H9 (cell line): ENCODE measurements around the gene SEMA6A. TPM values are rescaled to one million over a fixed set of nuclear protein-coding genes. Genes with fewer than 3 reads are reported as not detected.

Experiments used
- DNase-seq: peaks from one replicate; pipeline ENCODE4 v3.0.0-alpha.2; 2017
- H2AFZ ChIP-seq: one replicate; pipeline ENCODE4 v1.6.1; 2013; ENCODE audit warnings: mild to moderate bottlenecking, low read length, control low read depth, moderate library complexity
- H2AK5ac ChIP-seq: 2 replicates; pipeline ENCODE4 v1.6.1; 2013; ENCODE audit warnings: low read length, control low read depth, mixed read lengths; ENCODE audit not compliant: insufficient read length
- H2BK120ac ChIP-seq: one replicate; pipeline ENCODE4 v1.6.1; 2013; ENCODE audit warnings: low read depth, mild to moderate bottlenecking, low read length, control low read depth, inconsistent platforms; ENCODE audit not compliant: poor library complexity, severe bottlenecking
- H2BK12ac ChIP-seq: 2 replicates; pipeline ENCODE4 v1.6.1; 2013; ENCODE audit warnings: low read length, control low read depth, mixed read lengths, low read depth; ENCODE audit not compliant: insufficient read length
- H2BK15ac ChIP-seq: 2 replicates; pipeline ENCODE4 v1.6.1; 2013; ENCODE audit warnings: low read depth, low read length, control low read depth
- H2BK20ac ChIP-seq: one replicate; pipeline ENCODE4 v1.6.1; 2013; ENCODE audit warnings: low read depth, mild to moderate bottlenecking, low read length, control low read depth, inconsistent platforms; ENCODE audit not compliant: poor library complexity, severe bottlenecking
- H2BK5ac ChIP-seq: 2 replicates; pipeline ENCODE4 v1.6.1; 2013; ENCODE audit warnings: low read length, control low read depth, mixed read lengths; ENCODE audit not compliant: insufficient read length
- H3K14ac ChIP-seq: 2 replicates; pipeline ENCODE4 v1.6.1; 2013; ENCODE audit warnings: low read length, control low read depth; ENCODE audit not compliant: insufficient read depth
- H3K18ac ChIP-seq: 2 replicates; pipeline ENCODE4 v1.6.1; 2013; ENCODE audit warnings: low read depth, mild to moderate bottlenecking, mixed read lengths, low read length, control low read depth; ENCODE audit not compliant: insufficient read length
- H3K23ac ChIP-seq: 2 replicates; pipeline ENCODE4 v1.6.1; 2013; ENCODE audit warnings: low read length, control low read depth, mixed read lengths, low read depth; ENCODE audit not compliant: insufficient read length
- H3K23me2 ChIP-seq: 2 replicates; pipeline ENCODE4 v1.6.1; 2013; ENCODE audit warnings: low read depth, mild to moderate bottlenecking, mixed read lengths, low read length, control low read depth; ENCODE audit not compliant: insufficient read length, poor library complexity, severe bottlenecking
- H3K27ac ChIP-seq: 2 replicates; pipeline ENCODE4 v1.5.1; 2013; ENCODE audit warnings: low read length, control low read depth, mixed read lengths, low read depth; ENCODE audit not compliant: insufficient read length
- H3K27me3 ChIP-seq: 2 replicates; pipeline ENCODE4 v1.6.1; 2013; ENCODE audit warnings: low read length, control low read depth, inconsistent platforms; ENCODE audit not compliant: insufficient read depth
- H3K4ac ChIP-seq: 2 replicates; pipeline ENCODE4 v1.6.1; 2013; ENCODE audit warnings: low read depth, mild to moderate bottlenecking, control low read depth, inconsistent platforms, low read length, moderate library complexity
- H3K4me1 ChIP-seq: 2 replicates; pipeline ENCODE4 v1.6.1; 2013; ENCODE audit warnings: low read length, control low read depth, inconsistent platforms; ENCODE audit not compliant: insufficient read depth
- H3K4me2 ChIP-seq: 2 replicates; pipeline ENCODE4 v1.6.1; 2013; ENCODE audit warnings: low read length, control low read depth, mixed read lengths; ENCODE audit not compliant: insufficient read length, insufficient read depth
- H3K56ac ChIP-seq: 2 replicates; pipeline ENCODE4 v1.6.1; 2013; ENCODE audit warnings: low read depth, mild to moderate bottlenecking, mixed read lengths, low read length, control low read depth; ENCODE audit not compliant: insufficient read length
- H3K79me1 ChIP-seq: 2 replicates; pipeline ENCODE4 v1.6.1; 2013; ENCODE audit warnings: low read depth, mild to moderate bottlenecking, moderate library complexity, low read length, control low read depth, inconsistent platforms; ENCODE audit not compliant: insufficient read depth, poor library complexity, severe bottlenecking
- H3K79me2 ChIP-seq: 2 replicates; pipeline ENCODE4 v1.6.1; 2013; ENCODE audit warnings: low read length, control low read depth, inconsistent platforms; ENCODE audit not compliant: insufficient read depth
- H3K9ac ChIP-seq: 2 replicates; pipeline ENCODE4 v1.6.1; 2013; ENCODE audit warnings: low read length, control low read depth, mixed read lengths; ENCODE audit not compliant: insufficient read length; ENCODE audit errors: extremely low read depth
- H3K9me3 ChIP-seq: one replicate; pipeline ENCODE4 v1.6.1; 2013; ENCODE audit warnings: low read depth, low read length, inconsistent platforms; ENCODE audit not compliant: control insufficient read depth
- H3T11ph ChIP-seq: one replicate; pipeline ENCODE4 v1.6.1; 2013; ENCODE audit warnings: mild to moderate bottlenecking, low read length, control low read depth, inconsistent platforms
- H4K20me1 ChIP-seq: one replicate; pipeline ENCODE4 v1.6.1; 2013; ENCODE audit not compliant: control insufficient read depth, insufficient read length, insufficient read depth
- H4K5ac ChIP-seq: 2 replicates; pipeline ENCODE4 v1.6.1; 2013; ENCODE audit warnings: low read depth, mild to moderate bottlenecking, mixed read lengths, low read length, control low read depth; ENCODE audit not compliant: insufficient read length
- H4K8ac ChIP-seq: replicated peaks from 2 replicates; pipeline ENCODE4 v1.6.1; 2013; ENCODE audit warnings: low read length, control low read depth, mixed read lengths, low read depth; ENCODE audit not compliant: insufficient read length
- H4K91ac ChIP-seq: 2 replicates; pipeline ENCODE4 v1.6.1; 2013; ENCODE audit warnings: low read depth, mild to moderate bottlenecking, moderate library complexity, mixed read lengths, low read length, control low read depth; ENCODE audit not compliant: insufficient read length
- H3K27ac Mint-ChIP-seq, 3 experiments: 2 replicates in 2 of 3; 3 replicates in 1 of 3; pipeline ENCODE4 v1.8.0; 2020 to 2021; ENCODE audit warnings: mixed read lengths in 3 of 3, mild to moderate bottlenecking in 1 of 3, moderate library complexity in 1 of 3
- H3K27me3 Mint-ChIP-seq: 2 replicates; pipeline ENCODE4 v1.8.0; 2021; ENCODE audit warnings: low read depth, mild to moderate bottlenecking, moderate library complexity, mixed read lengths
- H3K36me3 Mint-ChIP-seq, 3 experiments: 2 replicates in 2 of 3; 3 replicates in 1 of 3; pipeline ENCODE4 v1.8.0; 2020 to 2021; ENCODE audit warnings: low read depth in 3 of 3, mixed read lengths in 3 of 3; ENCODE audit not compliant: insufficient read depth in 1 of 3
- H3K4me1 Mint-ChIP-seq, 2 experiments: 2 replicates each; pipeline ENCODE4 v1.8.0; 2020; ENCODE audit warnings: mixed read lengths in 2 of 2
- H3K4me3 Mint-ChIP-seq, 2 experiments: 2 replicates in 1 of 2; 3 replicates in 1 of 2; pipeline ENCODE4 v1.8.0; 2020 to 2021; ENCODE audit warnings: mild to moderate bottlenecking in 2 of 2, mixed read lengths in 2 of 2, moderate library complexity in 1 of 2
- H3K9me3 Mint-ChIP-seq, 2 experiments: 2 replicates in 1 of 2; 3 replicates in 1 of 2; pipeline ENCODE4 v1.8.0; 2020; ENCODE audit warnings: mild to moderate bottlenecking in 2 of 2, mixed read lengths in 2 of 2, moderate library complexity in 1 of 2
- WGBS: extraction: QIAGEN DNeasy Blood & Tissue Kit; methylation state at CpG from one replicate; pipeline ENCODE4 v1.1.7; 2013; ENCODE audit warnings: missing lambda C conversion rate, low lambda C conversion rate, mixed read lengths; ENCODE audit not compliant: insufficient read length; ENCODE audit errors: extremely low coverage; 5-methylcytosine and 5-hydroxymethylcytosine counted together
- total RNA-seq: library from RNA; stranded (reverse); gene quantifications from 2 replicates; pipeline ENCODE4 v1.2.1, GENCODE V29; 2021
- TF ChIP-seq, protein P1 (sequence below): fragments of 200-600 bp; sonication (generic); conservative IDR thresholded peaks from 3 replicates; pipeline ENCODE4 v1.8.0; 2021; ENCODE audit warnings: antibody characterized with exemption, mild to moderate bottlenecking

The SEMA6A gene
- total RNA-seq, 1 experiment from 2014 or later = 354 TPM

GRCh38 chr5:116514421-116514970 lies 60.1 kb downstream of the SEMA6A start:
- peaks cover 5% of the 10 kb centered on the region for H4K20me1 ChIP-seq
- H3K27ac Mint-ChIP-seq = peak overlapping the region in 2 of 3 experiments; percentile 58 to 72; a peak in 3 of 7 replicates

More at GRCh38 chr5:116514421-116514970, 60.1 kb downstream of the SEMA6A start:
- Histone ChIP-seq H3K4me1 (peaks cover 19% of the 10 kb centered on the region), H2BK15ac (no peak overlapping the region), H2BK5ac (no peak overlapping the region), H3K18ac (no peak overlapping the region), H3T11ph (no peak overlapping the region), H2BK20ac (no peak overlapping the region), H3K9ac (no peak overlapping the region), H4K91ac (no peak overlapping the region), H2AFZ (no peak overlapping the region), H4K8ac (no peak overlapping the region), H3K4ac (no peak overlapping the region), H3K56ac (no peak overlapping the region), H2AK5ac (no peak overlapping the region), H3K14ac (no peak overlapping the region), H3K79me1 (peaks cover 2% of the 10 kb centered on the region), H3K9me3 (no peaks in the 10 kb centered on the region), H4K5ac (no peak overlapping the region), H3K79me2 (peaks cover 98% of the 10 kb centered on the region), H3K23ac (no peak overlapping the region), H2BK12ac (no peak overlapping the region), H2BK120ac (no peak overlapping the region), H3K4me2 (no peak overlapping the region), H3K27me3 (no peaks in the 10 kb centered on the region), H3K27ac (no peak overlapping the region), H3K23me2 (no peaks in the 10 kb centered on the region)
- WGBS = no CpG with 5 or more reads among the region's 2 CpGs
- TF ChIP-seq, protein P1, sequence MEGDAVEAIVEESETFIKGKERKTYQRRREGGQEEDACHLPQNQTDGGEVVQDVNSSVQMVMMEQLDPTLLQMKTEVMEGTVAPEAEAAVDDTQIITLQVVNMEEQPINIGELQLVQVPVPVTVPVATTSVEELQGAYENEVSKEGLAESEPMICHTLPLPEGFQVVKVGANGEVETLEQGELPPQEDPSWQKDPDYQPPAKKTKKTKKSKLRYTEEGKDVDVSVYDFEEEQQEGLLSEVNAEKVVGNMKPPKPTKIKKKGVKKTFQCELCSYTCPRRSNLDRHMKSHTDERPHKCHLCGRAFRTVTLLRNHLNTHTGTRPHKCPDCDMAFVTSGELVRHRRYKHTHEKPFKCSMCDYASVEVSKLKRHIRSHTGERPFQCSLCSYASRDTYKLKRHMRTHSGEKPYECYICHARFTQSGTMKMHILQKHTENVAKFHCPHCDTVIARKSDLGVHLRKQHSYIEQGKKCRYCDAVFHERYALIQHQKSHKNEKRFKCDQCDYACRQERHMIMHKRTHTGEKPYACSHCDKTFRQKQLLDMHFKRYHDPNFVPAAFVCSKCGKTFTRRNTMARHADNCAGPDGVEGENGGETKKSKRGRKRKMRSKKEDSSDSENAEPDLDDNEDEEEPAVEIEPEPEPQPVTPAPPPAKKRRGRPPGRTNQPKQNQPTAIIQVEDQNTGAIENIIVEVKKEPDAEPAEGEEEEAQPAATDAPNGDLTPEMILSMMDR = no peak
- Mint-ChIP-seq H3K36me3 (peaks cover 5 to 25% (median 11%) of the 10 kb centered on the region in 3 experiments; a peak in 4 of 7 replicates), H3K9me3 (no peaks in the 10 kb centered on the region), H3K4me1 (peaks cover 62 to 78% of the 10 kb centered on the region in 2 experiments), H3K27me3 (no peaks in the 10 kb centered on the region; the same call in 1 of the 2 replicates), H3K4me3 (no peak overlapping the region; a peak in 1 of 5 replicates)
- DNase-seq = no peak
